GM12874 (cell line): ENCODE measurements around the gene ARHGAP45.
A peak's percentile ranks its signal among the peaks of the same experiment; 100 is the strongest.

ENCODE experiments used
- TF ChIP-seq, protein P1 (sequence below): IDR thresholded peaks from 2 replicates; pipeline ENCODE4 v1.5.1; 2011; ENCODE audit warnings: low read depth, mild to moderate bottlenecking, control low read depth, low read length, moderate library complexity; ENCODE audit not compliant: insufficient read depth

Gene ARHGAP45

DNA sequence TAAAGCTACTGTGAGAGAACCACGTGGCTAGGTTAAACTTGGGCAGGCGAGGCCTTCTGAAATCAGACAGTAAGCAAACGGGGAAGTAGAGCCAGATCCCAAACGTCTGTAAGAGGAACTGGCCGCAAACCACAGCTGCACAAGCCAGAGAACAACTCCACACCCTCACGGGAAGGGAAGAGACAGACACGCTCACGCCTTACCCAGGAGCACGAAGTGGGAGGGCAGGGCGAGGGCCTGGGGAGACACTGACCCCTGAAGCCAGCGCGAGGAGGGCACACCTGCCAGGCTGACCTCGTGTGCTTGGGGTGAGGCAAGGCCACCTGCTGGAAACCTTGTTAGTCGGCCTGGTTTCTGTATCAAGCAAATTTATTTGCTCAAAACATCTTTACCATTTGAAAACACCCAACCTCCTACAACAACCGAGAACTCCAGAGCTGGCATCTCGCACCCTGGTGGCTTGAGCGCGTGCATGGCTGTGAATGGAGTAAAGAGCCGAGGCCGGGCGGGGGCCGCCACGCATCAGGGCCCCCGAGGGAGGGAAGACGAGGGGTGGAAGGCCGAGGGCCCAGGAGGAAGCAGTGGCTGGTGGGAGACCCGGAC is 20.9 kb downstream of the ARHGAP45 start:
- TF ChIP-seq, protein P1, sequence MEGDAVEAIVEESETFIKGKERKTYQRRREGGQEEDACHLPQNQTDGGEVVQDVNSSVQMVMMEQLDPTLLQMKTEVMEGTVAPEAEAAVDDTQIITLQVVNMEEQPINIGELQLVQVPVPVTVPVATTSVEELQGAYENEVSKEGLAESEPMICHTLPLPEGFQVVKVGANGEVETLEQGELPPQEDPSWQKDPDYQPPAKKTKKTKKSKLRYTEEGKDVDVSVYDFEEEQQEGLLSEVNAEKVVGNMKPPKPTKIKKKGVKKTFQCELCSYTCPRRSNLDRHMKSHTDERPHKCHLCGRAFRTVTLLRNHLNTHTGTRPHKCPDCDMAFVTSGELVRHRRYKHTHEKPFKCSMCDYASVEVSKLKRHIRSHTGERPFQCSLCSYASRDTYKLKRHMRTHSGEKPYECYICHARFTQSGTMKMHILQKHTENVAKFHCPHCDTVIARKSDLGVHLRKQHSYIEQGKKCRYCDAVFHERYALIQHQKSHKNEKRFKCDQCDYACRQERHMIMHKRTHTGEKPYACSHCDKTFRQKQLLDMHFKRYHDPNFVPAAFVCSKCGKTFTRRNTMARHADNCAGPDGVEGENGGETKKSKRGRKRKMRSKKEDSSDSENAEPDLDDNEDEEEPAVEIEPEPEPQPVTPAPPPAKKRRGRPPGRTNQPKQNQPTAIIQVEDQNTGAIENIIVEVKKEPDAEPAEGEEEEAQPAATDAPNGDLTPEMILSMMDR, result peak; percentile 18; the same call in 1 of the 2 replicates

DNA sequence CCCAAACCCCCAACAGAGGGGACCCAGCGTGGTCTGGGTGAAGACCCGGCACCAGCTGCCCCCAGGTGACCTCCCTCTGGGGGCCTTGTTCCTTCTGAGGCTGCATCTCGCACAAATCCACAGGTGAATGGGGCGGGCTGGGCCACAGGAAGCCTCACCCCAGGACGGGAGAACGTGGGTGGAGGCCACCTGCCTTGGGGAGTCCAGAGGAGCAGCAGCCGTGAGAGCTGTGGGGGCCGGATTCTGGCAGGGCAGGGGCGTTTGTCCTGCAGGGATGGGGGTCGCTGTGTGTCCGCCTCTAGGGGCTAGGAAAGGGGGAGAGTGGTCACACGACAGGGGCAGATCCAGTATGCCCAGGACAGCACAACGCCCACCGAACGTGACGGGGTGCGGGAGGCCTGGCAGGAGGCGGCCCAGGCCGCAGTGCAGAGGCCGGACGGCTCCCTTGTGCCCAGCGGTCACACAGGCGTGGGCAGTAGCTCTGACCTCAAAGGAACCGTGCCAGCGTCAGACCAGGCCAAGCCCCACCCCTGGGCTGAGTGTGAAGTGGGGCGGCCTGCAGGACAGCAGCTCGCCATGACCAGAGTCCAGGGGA is 21.5 kb downstream of the ARHGAP45 start:
- TF ChIP-seq, protein P1, result no peak

DNA sequence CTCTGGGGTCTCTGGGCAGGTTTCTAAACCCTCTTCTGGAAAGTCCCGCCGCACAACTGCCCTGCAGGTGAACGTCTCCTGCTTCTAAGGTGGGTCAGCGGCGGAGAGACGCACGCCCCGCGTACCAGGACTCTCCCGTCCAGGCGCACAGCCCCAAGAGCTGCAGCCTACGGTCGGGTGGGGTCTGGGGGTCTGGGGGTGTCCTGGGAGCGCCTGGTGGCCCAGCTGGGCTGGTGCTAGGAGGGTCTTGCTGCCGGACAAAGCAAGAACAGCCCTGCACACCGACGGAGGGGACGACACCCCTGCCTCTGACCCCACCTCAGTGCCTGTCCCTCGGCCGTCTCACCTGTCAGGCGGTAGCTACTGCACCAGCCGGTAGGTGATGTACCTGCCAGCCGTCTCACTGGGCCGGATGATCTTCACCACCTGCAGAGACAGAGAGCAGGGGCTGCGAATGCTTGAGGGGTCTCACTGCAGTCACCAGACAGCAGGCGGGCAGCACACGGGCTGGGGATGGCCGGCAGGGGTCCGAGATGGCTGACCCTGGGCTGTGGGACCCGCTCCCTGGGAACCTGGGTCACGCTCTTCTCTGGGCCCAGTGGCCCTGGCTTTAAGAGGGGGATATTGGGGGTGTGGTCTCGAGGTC is 22.3 kb downstream of the ARHGAP45 start:
- TF ChIP-seq, protein P1, result no peak

DNA sequence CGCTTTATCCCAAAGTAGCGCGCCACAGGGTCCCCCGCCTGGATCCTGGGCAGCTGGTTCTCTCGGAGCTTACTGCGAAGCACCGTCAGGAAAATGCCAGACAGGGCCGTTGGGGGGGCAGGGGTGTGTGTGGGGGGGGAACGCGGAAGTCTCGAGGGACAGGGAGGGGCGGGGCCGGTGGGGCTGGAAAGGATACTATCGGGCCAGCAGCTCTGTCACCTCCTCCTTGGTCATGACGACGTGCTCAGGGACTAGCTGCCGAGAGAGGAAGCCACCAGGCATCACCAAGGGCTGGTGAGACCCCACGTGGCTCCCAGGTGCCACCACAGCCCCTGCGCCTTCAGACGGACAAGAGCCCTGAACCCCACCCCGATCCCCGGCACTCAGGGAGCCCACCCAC is 22.9 kb downstream of the ARHGAP45 start:
- TF ChIP-seq, protein P1, result no peak

DNA sequence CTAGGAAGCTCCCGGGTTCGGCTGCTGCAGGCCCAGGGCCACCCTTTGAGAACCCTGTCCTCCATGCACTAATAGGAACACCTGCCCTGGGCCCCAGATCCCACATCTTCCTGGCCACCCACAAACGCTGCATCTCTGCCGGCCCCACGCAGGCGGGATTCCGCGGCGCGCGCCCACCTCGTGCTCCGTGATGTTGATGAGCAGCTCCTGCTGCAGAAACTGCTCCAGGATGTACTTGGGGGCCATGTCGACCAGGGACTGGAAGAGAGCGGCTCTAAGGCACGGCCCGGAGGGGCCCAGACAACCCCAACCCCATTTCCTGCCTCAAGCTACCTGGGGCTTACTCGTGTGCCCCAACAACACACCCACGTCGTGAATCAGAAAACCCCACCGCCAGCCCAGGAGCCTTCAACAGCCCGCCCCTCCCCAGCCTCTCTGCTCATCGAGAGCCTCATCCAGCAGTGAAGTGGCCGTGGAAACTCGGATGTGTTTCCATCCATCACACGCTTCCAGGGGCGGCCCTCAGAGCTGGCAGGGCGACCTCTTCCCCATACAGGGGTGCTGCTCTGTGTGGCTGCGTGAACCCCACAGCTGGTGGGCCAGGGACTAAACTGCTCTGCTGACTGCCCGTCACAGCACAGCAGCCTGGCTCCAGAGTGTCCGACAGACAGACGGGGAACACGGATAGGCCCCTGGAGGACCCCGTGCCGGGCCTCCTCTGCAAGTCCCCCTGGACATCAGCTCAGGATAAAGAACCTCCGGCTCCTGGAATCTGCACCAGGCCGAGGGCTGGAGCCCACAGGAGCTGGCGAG is 24.0 kb downstream of the ARHGAP45 start:
- TF ChIP-seq, protein P1, result no peak

DNA sequence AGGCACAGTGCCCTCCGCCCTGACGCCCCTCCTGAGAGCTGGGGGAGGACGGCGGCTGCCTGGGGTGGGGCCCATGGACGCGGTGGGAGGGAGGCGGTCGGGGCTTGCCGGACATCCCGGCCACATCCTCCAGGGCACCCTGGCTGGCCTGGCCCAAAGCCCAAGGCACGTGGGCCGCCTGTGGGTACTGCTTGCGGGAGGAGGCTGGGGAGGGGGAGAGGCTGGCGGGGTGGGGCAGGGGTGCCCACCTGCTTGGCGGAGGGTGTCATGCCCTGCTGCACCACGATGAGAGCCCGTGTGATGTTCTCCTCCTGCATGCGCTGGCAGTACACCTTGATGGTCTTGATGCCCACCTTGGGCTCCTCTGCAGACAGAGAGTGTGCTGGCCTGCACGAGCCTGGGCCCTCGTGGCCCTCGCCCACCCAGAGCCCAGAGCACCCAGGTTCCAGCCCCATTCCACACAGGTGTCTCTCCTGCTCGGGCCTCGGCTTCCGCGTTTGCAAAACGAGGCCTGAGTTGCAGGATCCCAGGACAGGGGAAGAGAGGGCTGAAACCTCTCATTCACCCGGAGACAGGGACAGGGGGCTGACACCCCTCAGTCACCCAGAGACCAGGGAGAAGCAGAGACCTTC is 24.7 kb downstream of the ARHGAP45 start:
- TF ChIP-seq, protein P1, result no peak

DNA sequence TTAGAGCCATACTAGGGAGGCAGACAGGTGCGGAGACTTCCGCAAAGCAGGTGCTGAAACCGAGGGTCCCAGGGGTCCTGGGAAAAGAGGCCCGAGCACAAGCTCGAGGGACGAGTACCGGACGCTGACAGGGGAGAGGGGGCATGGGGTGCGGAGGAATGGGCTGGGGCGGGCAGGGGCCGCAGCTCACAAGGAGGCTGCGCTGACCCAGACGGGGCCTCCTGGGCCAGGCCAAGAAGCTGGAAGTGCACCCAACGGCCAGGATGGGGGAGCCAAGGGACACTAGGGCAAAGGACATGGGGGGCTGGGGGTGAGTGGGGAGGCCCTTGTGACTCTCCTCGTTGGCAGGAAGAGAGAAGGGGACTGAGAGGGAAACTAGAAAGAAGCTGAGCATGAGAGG is 26.4 kb downstream of the ARHGAP45 start:
- TF ChIP-seq, protein P1, result no peak
